Common myeloid progenitor, CD34-positive (primary cell): ENCODE results near the gene CTSK.
"Not testable (repeated sequence)": the region's sequence is repeated elsewhere in the genome, so short reads cannot be mapped to it uniquely, and the experiment has no call there.

Experiments
- CTCF ChIA-PET: fragments of 350-600 bp; sonication (Branson Sonifier 250); formaldehyde crosslinking; loops from one replicate; lab custom pipeline; 2021; ENCODE audit warnings: antibody characterized with exemption; lab: Charles Lee
- POLR2A ChIA-PET: fragments of 350-600 bp; sonication (Branson Sonifier 250); formaldehyde crosslinking; loops from one replicate; lab custom pipeline; 2021; ENCODE audit warnings: antibody characterized with exemption; lab: Charles Lee
- DNase-seq, 3 donors: peaks; one replicate each; pipeline versions ENCODE4 v3.0.0 to v3.0.0-alpha.2; 2013
- H3K27ac ChIP-seq, 2 experiments: 1 replicate in 1 of 2; 2 replicates in 1 of 2; pipeline ENCODE4 v1.7.0; 2013; ENCODE audit warnings: inconsistent platforms in 2 of 2, low read length in 2 of 2, mild to moderate bottlenecking in 2 of 2, low read depth in 1 of 2, moderate library complexity in 1 of 2; ENCODE audit not compliant: severe bottlenecking in 2 of 2, insufficient read depth in 1 of 2, poor library complexity in 1 of 2
- H3K27me3 ChIP-seq, 5 experiments: replicated peaks in 2 of 5; 1 replicate in 3 of 5; 2 replicates in 2 of 5; pipeline versions ENCODE4 v1.6.1 to v1.7.0; 2013; ENCODE audit warnings: low read length in 4 of 5, mild to moderate bottlenecking in 2 of 5, moderate library complexity in 2 of 5, inconsistent platforms in 1 of 5; ENCODE audit not compliant: insufficient read depth in 5 of 5, control insufficient read depth in 4 of 5
- H3K36me3 ChIP-seq, 4 experiments: 1 replicate in 2 of 4; 2 replicates in 2 of 4; pipeline versions ENCODE4 v1.6.1 to v1.7.0; 2013; ENCODE audit warnings: low read length in 3 of 4, control low read depth in 1 of 4, mild to moderate bottlenecking in 1 of 4; ENCODE audit not compliant: control insufficient read depth in 4 of 4, insufficient read depth in 4 of 4
- H3K4me1 ChIP-seq, 4 experiments: 1 replicate in 3 of 4; 2 replicates in 1 of 4; pipeline versions ENCODE4 v1.6.1 to v1.7.1; 2013; ENCODE audit warnings: low read length in 3 of 4, mild to moderate bottlenecking in 3 of 4, control low read depth in 1 of 4, inconsistent platforms in 1 of 4, moderate library complexity in 1 of 4; ENCODE audit not compliant: control insufficient read depth in 4 of 4, insufficient read depth in 4 of 4; ENCODE audit errors: control extremely low read depth in 1 of 4
- H3K4me3 ChIP-seq, 7 experiments: 1 replicate in 4 of 7; 2 replicates in 3 of 7; pipeline versions ENCODE4 v1.5.1 to v1.7.0; 2013; ENCODE audit warnings: mild to moderate bottlenecking in 7 of 7, low read length in 6 of 7, moderate library complexity in 6 of 7, inconsistent platforms in 2 of 7, low read depth in 2 of 7, control low read depth in 1 of 7; ENCODE audit not compliant: insufficient read depth in 4 of 7, control insufficient read depth in 1 of 7; ENCODE audit errors: extremely low read depth in 1 of 7
- H3K9me3 ChIP-seq, 5 experiments: 1 replicate in 4 of 5; 2 replicates in 1 of 5; pipeline versions ENCODE4 v1.6.1 to v1.7.1; 2013; ENCODE audit warnings: low read length in 4 of 5, mild to moderate bottlenecking in 2 of 5, inconsistent platforms in 1 of 5, low read depth in 1 of 5, moderate library complexity in 1 of 5; ENCODE audit not compliant: control insufficient read depth in 4 of 5, insufficient read depth in 2 of 5; ENCODE audit errors: control extremely low read depth in 1 of 5
- WGBS: methylation state at CpG from one replicate; pipeline ENCODE4 v1.1.5; 2013; ENCODE audit not compliant: insufficient coverage; 5-methylcytosine and 5-hydroxymethylcytosine counted together

The CTSK gene

GRCh38 chr1:150793778-150794177 lies 14.3 kb downstream of the CTSK start:
- POLR2A ChIA-PET, H3K27ac ChIP-seq, H3K4me1 ChIP-seq, H3K9me3 ChIP-seq, DNase-seq, H3K27me3 ChIP-seq, H3K4me3 ChIP-seq, CTCF ChIA-PET, H3K36me3 ChIP-seq: not testable (repeated sequence)
- WGBS = 100% methylated on average over 1 of the region's 3 CpGs

GRCh38 chr1:150793221-150793620 lies 14.8 kb downstream of the CTSK start:
- ChIA-PET POLR2A (no interaction called here), CTCF (no interaction called here)
- no peak for DNase-seq
- Histone ChIP-seq H3K9me3 (no peaks in the 10 kb centered on the region), H3K4me1 (peaks cover 0 to under 1% (median 0%) of the 10 kb centered on the region in 4 experiments), H3K36me3 (peaks cover 0 to 3% (median 2%) of the 10 kb centered on the region in 4 experiments), H3K4me3 (no peak overlapping the region), H3K27ac (no peak overlapping the region), H3K27me3 (no peaks in the 10 kb centered on the region)
- WGBS = 80% methylated on average over 1 of the region's 1 CpG

GRCh38 chr1:150791585-150791984 lies 16.5 kb downstream of the CTSK start:
- CTCF ChIA-PET = no interaction called here

GRCh38 chr1:150789396-150789795 lies 18.7 kb downstream of the CTSK start:
- peaks cover 3 to 12% (median 6%) of the 10 kb centered on the region in 4 experiments for H3K4me1 ChIP-seq
- H3K36me3 ChIP-seq = no peaks in the 10 kb centered on the region
- ChIA-PET POLR2A (no interaction called here), CTCF (interaction anchor here (0.6 to 1.1 kb wide), 3 partner anchors 23 to 372 kb away, joined by 3 read pairs; no protein-coding TSS in a partner anchor)
- H3K27me3 ChIP-seq = no peaks in the 10 kb centered on the region
- H3K9me3 ChIP-seq = no peaks in the 10 kb centered on the region
- H3K27ac ChIP-seq = no peak overlapping the region
- H3K4me3 ChIP-seq = no peak overlapping the region
- WGBS = 91% methylated on average over 3 of the region's 4 CpGs
- peak in 1 of 3 donors; percentile 35 for DNase-seq

More at GRCh38 chr1:150791585-150791984, 16.5 kb downstream of the CTSK start:
- H3K4me3 ChIP-seq = no peak overlapping the region
- H3K9me3 ChIP-seq = no peaks in the 10 kb centered on the region
- POLR2A ChIA-PET = no interaction called here
- no peak for DNase-seq
- H3K27ac ChIP-seq = no peak overlapping the region
- no peaks in the 10 kb centered on the region for H3K27me3 ChIP-seq
- WGBS = 100% methylated on average over 3 of the region's 4 CpGs
- peaks cover 0 to 3% (median under 1%) of the 10 kb centered on the region in 4 experiments for H3K36me3 ChIP-seq
- H3K4me1 ChIP-seq = peaks cover 3 to 12% (median 6%) of the 10 kb centered on the region in 4 experiments

- Histone ChIP-seq H3K4me1 (peaks cover 3 to 12% (median 6%) of the 10 kb centered on the region in 4 experiments), H3K27ac (no peak overlapping the region), H3K36me3 (no peaks in the 10 kb centered on the region), H3K9me3 (no peaks in the 10 kb centered on the region), H3K4me3 (no peak overlapping the region), H3K27me3 (no peaks in the 10 kb centered on the region)
- DNase-seq = no peak
- ChIA-PET CTCF (interaction anchor here (0.6 to 1.8 kb wide), 5 partner anchors 23 to 372 kb away, joined by 3 to 4 read pairs (median 3); partner anchors contain the start of gene CTSS), POLR2A (no interaction called here)
- 98% methylated on average over 4 of the region's 4 CpGs for WGBS
Measured at GRCh38 chr1:150788946-150789345, 19.1 kb downstream of the CTSK start.

- ChIA-PET POLR2A (interaction anchor here (0.6 kb wide), 1 partner anchor 24 kb away, joined by 4 read pairs; no protein-coding TSS in a partner anchor), CTCF (interaction anchor here (0.6 to 1.8 kb wide), 4 partner anchors 8 to 510 kb away, joined by 3 to 8 read pairs (median 4); partner anchors contain the start of gene CTSS)
- no peaks in the 10 kb centered on the region for H3K9me3 ChIP-seq
- H3K36me3 ChIP-seq = no peaks in the 10 kb centered on the region
- H3K4me1 ChIP-seq = peaks cover 3 to 12% (median 6%) of the 10 kb centered on the region in 4 experiments
- DNase-seq = no peak
- peak overlapping the region in 2 of 7 experiments; percentile 56 to 73 for H3K4me3 ChIP-seq
- no peak overlapping the region for H3K27ac ChIP-seq
- H3K27me3 ChIP-seq = no peaks in the 10 kb centered on the region
Measured at GRCh38 chr1:150787455-150787854, 20.6 kb downstream of the CTSK start.

GRCh38 chr1:150780510-150780909 lies 27.6 kb downstream of the CTSK start:
- H3K4me3 ChIP-seq = no peak overlapping the region
- no peaks in the 10 kb centered on the region for H3K27me3 ChIP-seq
- ChIA-PET POLR2A (no interaction called here), CTCF (no interaction called here)
- H3K27ac ChIP-seq = no peak overlapping the region
- WGBS = no CpG with 5 or more reads among the region's 3 CpGs
- no peak for DNase-seq
- no peaks in the 10 kb centered on the region for H3K9me3 ChIP-seq
- H3K4me1 ChIP-seq = peaks cover 0 to 7% (median 1%) of the 10 kb centered on the region in 4 experiments
- no peaks in the 10 kb centered on the region for H3K36me3 ChIP-seq
